ENCODE results near the gene DGKQ. TPM values are rescaled to one million over a fixed set of nuclear protein-coding genes. Genes with fewer than 3 reads are reported as not detected.
A peak's percentile ranks its signal among the peaks of the same experiment; 100 is the strongest.

Gene DGKQ
- total RNA-seq, 1 experiment from 2014 or later = 22.0 TPM

DNA sequence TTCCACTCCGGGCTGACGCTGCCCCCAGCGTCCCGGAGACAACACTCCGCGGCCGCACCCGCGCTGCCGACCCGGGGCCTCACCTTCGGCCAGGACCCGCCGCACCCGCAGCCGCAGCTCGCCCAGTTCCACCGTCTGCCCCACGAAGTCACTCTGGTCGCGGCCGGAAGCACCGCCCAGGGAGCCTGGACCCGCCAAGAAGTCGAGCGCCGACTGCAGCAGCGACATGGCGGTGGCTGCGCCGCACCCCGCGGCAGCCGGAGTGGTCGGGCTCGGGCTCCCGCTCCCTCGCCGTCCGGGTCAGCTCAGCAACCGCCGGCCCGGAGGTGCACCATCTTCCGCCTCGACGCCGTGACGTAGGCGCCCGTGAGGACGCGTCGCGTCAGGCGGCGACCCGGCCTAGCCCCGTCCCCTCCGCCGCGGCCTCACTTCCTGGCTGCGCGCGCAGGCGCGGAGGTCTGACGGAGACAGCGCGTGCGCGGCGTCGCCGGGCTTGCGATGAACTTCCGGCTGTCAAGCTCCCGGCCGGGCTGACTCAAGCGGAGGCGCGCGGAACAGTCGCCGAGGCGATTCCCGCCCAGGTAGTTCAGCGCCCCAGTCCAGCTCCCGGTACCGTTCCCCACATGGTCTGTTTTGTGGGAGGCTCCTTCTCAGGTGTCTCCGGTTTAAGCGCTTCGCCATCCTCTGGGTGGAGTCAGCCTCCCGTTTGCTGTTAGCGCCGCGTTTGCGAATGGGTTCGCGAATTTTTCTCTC, 41.2 kb downstream of the DGKQ start, which contains the start of the genes GAK and TMEM175 (continued):
- TF ChIP-seq, protein P1, sequence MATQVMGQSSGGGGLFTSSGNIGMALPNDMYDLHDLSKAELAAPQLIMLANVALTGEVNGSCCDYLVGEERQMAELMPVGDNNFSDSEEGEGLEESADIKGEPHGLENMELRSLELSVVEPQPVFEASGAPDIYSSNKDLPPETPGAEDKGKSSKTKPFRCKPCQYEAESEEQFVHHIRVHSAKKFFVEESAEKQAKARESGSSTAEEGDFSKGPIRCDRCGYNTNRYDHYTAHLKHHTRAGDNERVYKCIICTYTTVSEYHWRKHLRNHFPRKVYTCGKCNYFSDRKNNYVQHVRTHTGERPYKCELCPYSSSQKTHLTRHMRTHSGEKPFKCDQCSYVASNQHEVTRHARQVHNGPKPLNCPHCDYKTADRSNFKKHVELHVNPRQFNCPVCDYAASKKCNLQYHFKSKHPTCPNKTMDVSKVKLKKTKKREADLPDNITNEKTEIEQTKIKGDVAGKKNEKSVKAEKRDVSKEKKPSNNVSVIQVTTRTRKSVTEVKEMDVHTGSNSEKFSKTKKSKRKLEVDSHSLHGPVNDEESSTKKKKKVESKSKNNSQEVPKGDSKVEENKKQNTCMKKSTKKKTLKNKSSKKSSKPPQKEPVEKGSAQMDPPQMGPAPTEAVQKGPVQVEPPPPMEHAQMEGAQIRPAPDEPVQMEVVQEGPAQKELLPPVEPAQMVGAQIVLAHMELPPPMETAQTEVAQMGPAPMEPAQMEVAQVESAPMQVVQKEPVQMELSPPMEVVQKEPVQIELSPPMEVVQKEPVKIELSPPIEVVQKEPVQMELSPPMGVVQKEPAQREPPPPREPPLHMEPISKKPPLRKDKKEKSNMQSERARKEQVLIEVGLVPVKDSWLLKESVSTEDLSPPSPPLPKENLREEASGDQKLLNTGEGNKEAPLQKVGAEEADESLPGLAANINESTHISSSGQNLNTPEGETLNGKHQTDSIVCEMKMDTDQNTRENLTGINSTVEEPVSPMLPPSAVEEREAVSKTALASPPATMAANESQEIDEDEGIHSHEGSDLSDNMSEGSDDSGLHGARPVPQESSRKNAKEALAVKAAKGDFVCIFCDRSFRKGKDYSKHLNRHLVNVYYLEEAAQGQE (IDR thresholded peaks at IDR 0.05; ENCODE audit: low read depth) = no peak
- TF ChIP-seq SP1 (IDR thresholded peaks at IDR 0.05; ENCODE audit: low read depth) (no peak; the same call in 1 of the 2 replicates), EGR1 (IDR thresholded peaks at IDR 0.05; ENCODE audit: low read depth) (no peak), ZFX (IDR thresholded peaks at IDR 0.05) (peak; percentile 59; the same call in 1 of the 2 replicates), SIN3A (IDR thresholded peaks at IDR 0.05; ENCODE audit: low read depth) (peak; percentile 97), EZH2phosphoT487 (IDR thresholded peaks at IDR 0.05; ENCODE audit: borderline replicate concordance) (no peak), CBX3 (IDR thresholded peaks at IDR 0.05; ENCODE audit: low read depth) (no peak; the same call in 1 of the 2 replicates), JUND (IDR thresholded peaks at IDR 0.05) (no peak), YY1 (IDR thresholded peaks at IDR 0.05; ENCODE audit: extremely low read depth, insufficient replicate concordance, low read depth, low read length) (peak; percentile 54), RAD21 (IDR thresholded peaks at IDR 0.05; ENCODE audit: low read depth) (no peak)
- TF ChIP-seq, protein P2, sequence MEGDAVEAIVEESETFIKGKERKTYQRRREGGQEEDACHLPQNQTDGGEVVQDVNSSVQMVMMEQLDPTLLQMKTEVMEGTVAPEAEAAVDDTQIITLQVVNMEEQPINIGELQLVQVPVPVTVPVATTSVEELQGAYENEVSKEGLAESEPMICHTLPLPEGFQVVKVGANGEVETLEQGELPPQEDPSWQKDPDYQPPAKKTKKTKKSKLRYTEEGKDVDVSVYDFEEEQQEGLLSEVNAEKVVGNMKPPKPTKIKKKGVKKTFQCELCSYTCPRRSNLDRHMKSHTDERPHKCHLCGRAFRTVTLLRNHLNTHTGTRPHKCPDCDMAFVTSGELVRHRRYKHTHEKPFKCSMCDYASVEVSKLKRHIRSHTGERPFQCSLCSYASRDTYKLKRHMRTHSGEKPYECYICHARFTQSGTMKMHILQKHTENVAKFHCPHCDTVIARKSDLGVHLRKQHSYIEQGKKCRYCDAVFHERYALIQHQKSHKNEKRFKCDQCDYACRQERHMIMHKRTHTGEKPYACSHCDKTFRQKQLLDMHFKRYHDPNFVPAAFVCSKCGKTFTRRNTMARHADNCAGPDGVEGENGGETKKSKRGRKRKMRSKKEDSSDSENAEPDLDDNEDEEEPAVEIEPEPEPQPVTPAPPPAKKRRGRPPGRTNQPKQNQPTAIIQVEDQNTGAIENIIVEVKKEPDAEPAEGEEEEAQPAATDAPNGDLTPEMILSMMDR (IDR thresholded peaks at IDR 0.05 in 2 of 3, conservative IDR thresholded peaks at IDR 0.05 in 1 of 3; ENCODE audit: borderline replicate concordance in 1 of 3, insufficient read depth in 1 of 3, low read depth in 2 of 3, low read length in 2 of 3) = no peak
